H9 (cell line): ENCODE measurements around the gene ZNF512B. TPM values are rescaled to one million over a fixed set of nuclear protein-coding genes. Genes with fewer than 3 reads are reported as not detected.

ENCODE experiments used
- DNase-seq: peaks from one replicate; pipeline ENCODE4 v3.0.0-alpha.2; 2017
- H2AFZ ChIP-seq: one replicate; pipeline ENCODE4 v1.6.1; 2013; ENCODE audit warnings: mild to moderate bottlenecking, low read length, control low read depth, moderate library complexity
- H2AK5ac ChIP-seq: 2 replicates; pipeline ENCODE4 v1.6.1; 2013; ENCODE audit warnings: low read length, control low read depth, mixed read lengths; ENCODE audit not compliant: insufficient read length
- H2BK120ac ChIP-seq: one replicate; pipeline ENCODE4 v1.6.1; 2013; ENCODE audit warnings: low read depth, mild to moderate bottlenecking, low read length, control low read depth, inconsistent platforms; ENCODE audit not compliant: poor library complexity, severe bottlenecking
- H2BK12ac ChIP-seq: 2 replicates; pipeline ENCODE4 v1.6.1; 2013; ENCODE audit warnings: low read length, control low read depth, mixed read lengths, low read depth; ENCODE audit not compliant: insufficient read length
- H2BK15ac ChIP-seq: 2 replicates; pipeline ENCODE4 v1.6.1; 2013; ENCODE audit warnings: low read depth, low read length, control low read depth
- H2BK20ac ChIP-seq: one replicate; pipeline ENCODE4 v1.6.1; 2013; ENCODE audit warnings: low read depth, mild to moderate bottlenecking, low read length, control low read depth, inconsistent platforms; ENCODE audit not compliant: poor library complexity, severe bottlenecking
- H2BK5ac ChIP-seq: 2 replicates; pipeline ENCODE4 v1.6.1; 2013; ENCODE audit warnings: low read length, control low read depth, mixed read lengths; ENCODE audit not compliant: insufficient read length
- H3K14ac ChIP-seq: 2 replicates; pipeline ENCODE4 v1.6.1; 2013; ENCODE audit warnings: low read length, control low read depth; ENCODE audit not compliant: insufficient read depth
- H3K18ac ChIP-seq: 2 replicates; pipeline ENCODE4 v1.6.1; 2013; ENCODE audit warnings: low read depth, mild to moderate bottlenecking, mixed read lengths, low read length, control low read depth; ENCODE audit not compliant: insufficient read length
- H3K23ac ChIP-seq: 2 replicates; pipeline ENCODE4 v1.6.1; 2013; ENCODE audit warnings: low read length, control low read depth, mixed read lengths, low read depth; ENCODE audit not compliant: insufficient read length
- H3K23me2 ChIP-seq: 2 replicates; pipeline ENCODE4 v1.6.1; 2013; ENCODE audit warnings: low read depth, mild to moderate bottlenecking, mixed read lengths, low read length, control low read depth; ENCODE audit not compliant: insufficient read length, poor library complexity, severe bottlenecking
- H3K27ac ChIP-seq: 2 replicates; pipeline ENCODE4 v1.5.1; 2013; ENCODE audit warnings: low read length, control low read depth, mixed read lengths, low read depth; ENCODE audit not compliant: insufficient read length
- H3K27me3 ChIP-seq: 2 replicates; pipeline ENCODE4 v1.6.1; 2013; ENCODE audit warnings: low read length, control low read depth, inconsistent platforms; ENCODE audit not compliant: insufficient read depth
- H3K4ac ChIP-seq: 2 replicates; pipeline ENCODE4 v1.6.1; 2013; ENCODE audit warnings: low read depth, mild to moderate bottlenecking, control low read depth, inconsistent platforms, low read length, moderate library complexity
- H3K4me1 ChIP-seq: 2 replicates; pipeline ENCODE4 v1.6.1; 2013; ENCODE audit warnings: low read length, control low read depth, inconsistent platforms; ENCODE audit not compliant: insufficient read depth
- H3K4me2 ChIP-seq: 2 replicates; pipeline ENCODE4 v1.6.1; 2013; ENCODE audit warnings: low read length, control low read depth, mixed read lengths; ENCODE audit not compliant: insufficient read length, insufficient read depth
- H3K56ac ChIP-seq: 2 replicates; pipeline ENCODE4 v1.6.1; 2013; ENCODE audit warnings: low read depth, mild to moderate bottlenecking, mixed read lengths, low read length, control low read depth; ENCODE audit not compliant: insufficient read length
- H3K79me1 ChIP-seq: 2 replicates; pipeline ENCODE4 v1.6.1; 2013; ENCODE audit warnings: low read depth, mild to moderate bottlenecking, moderate library complexity, low read length, control low read depth, inconsistent platforms; ENCODE audit not compliant: insufficient read depth, poor library complexity, severe bottlenecking
- H3K79me2 ChIP-seq: 2 replicates; pipeline ENCODE4 v1.6.1; 2013; ENCODE audit warnings: low read length, control low read depth, inconsistent platforms; ENCODE audit not compliant: insufficient read depth
- H3K9ac ChIP-seq: 2 replicates; pipeline ENCODE4 v1.6.1; 2013; ENCODE audit warnings: low read length, control low read depth, mixed read lengths; ENCODE audit not compliant: insufficient read length; ENCODE audit errors: extremely low read depth
- H3K9me3 ChIP-seq: one replicate; pipeline ENCODE4 v1.6.1; 2013; ENCODE audit warnings: low read depth, low read length, inconsistent platforms; ENCODE audit not compliant: control insufficient read depth
- H3T11ph ChIP-seq: one replicate; pipeline ENCODE4 v1.6.1; 2013; ENCODE audit warnings: mild to moderate bottlenecking, low read length, control low read depth, inconsistent platforms
- H4K20me1 ChIP-seq: one replicate; pipeline ENCODE4 v1.6.1; 2013; ENCODE audit not compliant: control insufficient read depth, insufficient read length, insufficient read depth
- H4K5ac ChIP-seq: 2 replicates; pipeline ENCODE4 v1.6.1; 2013; ENCODE audit warnings: low read depth, mild to moderate bottlenecking, mixed read lengths, low read length, control low read depth; ENCODE audit not compliant: insufficient read length
- H4K8ac ChIP-seq: replicated peaks from 2 replicates; pipeline ENCODE4 v1.6.1; 2013; ENCODE audit warnings: low read length, control low read depth, mixed read lengths, low read depth; ENCODE audit not compliant: insufficient read length
- H4K91ac ChIP-seq: 2 replicates; pipeline ENCODE4 v1.6.1; 2013; ENCODE audit warnings: low read depth, mild to moderate bottlenecking, moderate library complexity, mixed read lengths, low read length, control low read depth; ENCODE audit not compliant: insufficient read length
- H3K27ac Mint-ChIP-seq, 3 experiments: 2 replicates in 2 of 3; 3 replicates in 1 of 3; pipeline ENCODE4 v1.8.0; 2020 to 2021; ENCODE audit warnings: mixed read lengths in 3 of 3, mild to moderate bottlenecking in 1 of 3, moderate library complexity in 1 of 3
- H3K27me3 Mint-ChIP-seq: 2 replicates; pipeline ENCODE4 v1.8.0; 2021; ENCODE audit warnings: low read depth, mild to moderate bottlenecking, moderate library complexity, mixed read lengths
- H3K36me3 Mint-ChIP-seq, 3 experiments: 2 replicates in 2 of 3; 3 replicates in 1 of 3; pipeline ENCODE4 v1.8.0; 2020 to 2021; ENCODE audit warnings: low read depth in 3 of 3, mixed read lengths in 3 of 3; ENCODE audit not compliant: insufficient read depth in 1 of 3
- H3K4me1 Mint-ChIP-seq, 2 experiments: 2 replicates each; pipeline ENCODE4 v1.8.0; 2020; ENCODE audit warnings: mixed read lengths in 2 of 2
- H3K4me3 Mint-ChIP-seq, 2 experiments: 2 replicates in 1 of 2; 3 replicates in 1 of 2; pipeline ENCODE4 v1.8.0; 2020 to 2021; ENCODE audit warnings: mild to moderate bottlenecking in 2 of 2, mixed read lengths in 2 of 2, moderate library complexity in 1 of 2
- H3K9me3 Mint-ChIP-seq, 2 experiments: 2 replicates in 1 of 2; 3 replicates in 1 of 2; pipeline ENCODE4 v1.8.0; 2020; ENCODE audit warnings: mild to moderate bottlenecking in 2 of 2, mixed read lengths in 2 of 2, moderate library complexity in 1 of 2
- CTCF ChIP-seq: fragments of 200-600 bp; sonication (generic); conservative IDR thresholded peaks from 3 replicates; pipeline ENCODE4 v1.8.0; 2021; ENCODE audit warnings: antibody characterized with exemption, mild to moderate bottlenecking
- WGBS: extraction: QIAGEN DNeasy Blood & Tissue Kit; methylation state at CpG from one replicate; pipeline ENCODE4 v1.1.7; 2013; ENCODE audit warnings: missing lambda C conversion rate, low lambda C conversion rate, mixed read lengths; ENCODE audit not compliant: insufficient read length; ENCODE audit errors: extremely low coverage; 5-methylcytosine and 5-hydroxymethylcytosine counted together
- total RNA-seq: library from RNA; stranded (reverse); gene quantifications from 2 replicates; pipeline ENCODE4 v1.2.1, GENCODE V29; 2021

ZNF512B gene
- total RNA-seq, 1 experiment from 2014 or later = 46.0 TPM

GRCh38 chr20:63943808-63944077, 26.0 kb downstream of the ZNF512B start:
- H3K4ac ChIP-seq = no peak overlapping the region
- peaks cover 3% of the 10 kb centered on the region for H4K20me1 ChIP-seq
- peaks cover 4 to 17% of the 10 kb centered on the region in 2 experiments for H3K4me1 Mint-ChIP-seq
- no peak overlapping the region for H2BK120ac ChIP-seq
- no peak overlapping the region for H4K8ac ChIP-seq
- peaks cover 5 to 29% (median 22%) of the 10 kb centered on the region in 3 experiments for H3K36me3 Mint-ChIP-seq
- peaks cover 4 to 7% of the 10 kb centered on the region in 2 experiments; a peak in 3 of 5 replicates for H3K9me3 Mint-ChIP-seq
- H2BK5ac ChIP-seq = no peak overlapping the region
- peaks cover 11% of the 10 kb centered on the region for H3K23me2 ChIP-seq
- no peak overlapping the region for H4K5ac ChIP-seq
- no peak overlapping the region for H3K27ac Mint-ChIP-seq
- H2AFZ ChIP-seq = no peak overlapping the region
- H2BK12ac ChIP-seq = no peak overlapping the region
- H3K27ac ChIP-seq = no peak overlapping the region
- H3K4me2 ChIP-seq = no peak overlapping the region
- H3T11ph ChIP-seq = no peak overlapping the region
- H3K4me3 Mint-ChIP-seq = no peak overlapping the region
- no peak overlapping the region for H4K91ac ChIP-seq
- H3K9me3 ChIP-seq = no peaks in the 10 kb centered on the region
- H3K4me1 ChIP-seq = no peaks in the 10 kb centered on the region
- H3K56ac ChIP-seq = no peak overlapping the region
- H3K23ac ChIP-seq = no peak overlapping the region
- H3K79me1 ChIP-seq = no peaks in the 10 kb centered on the region
- WGBS = no CpG with 5 or more reads among the region's 3 CpGs
- no peaks in the 10 kb centered on the region for H3K27me3 Mint-ChIP-seq
- no peak overlapping the region for H2AK5ac ChIP-seq
- peaks cover 3% of the 10 kb centered on the region; the same call in 1 of the 2 replicates for H3K79me2 ChIP-seq
- no peak overlapping the region for H2BK20ac ChIP-seq
- no peaks in the 10 kb centered on the region for H3K27me3 ChIP-seq
- H3K9ac ChIP-seq = no peak overlapping the region
- DNase-seq = no peak
- no peak overlapping the region for H3K18ac ChIP-seq
- TF ChIP-seq CTCF = no peak
- no peak overlapping the region for H2BK15ac ChIP-seq
- H3K14ac ChIP-seq = no peak overlapping the region
